GM15510 (cell line): ENCODE results near the gene IFT43.

Experiments
- POLR2A ChIP-seq: IDR thresholded peaks from 3 replicates; pipeline ENCODE4 v1.6.1; 2011; ENCODE audit warnings: borderline replicate concordance; ENCODE audit not compliant: insufficient read length; ENCODE audit errors: extremely low read depth

The IFT43 gene

DNA sequence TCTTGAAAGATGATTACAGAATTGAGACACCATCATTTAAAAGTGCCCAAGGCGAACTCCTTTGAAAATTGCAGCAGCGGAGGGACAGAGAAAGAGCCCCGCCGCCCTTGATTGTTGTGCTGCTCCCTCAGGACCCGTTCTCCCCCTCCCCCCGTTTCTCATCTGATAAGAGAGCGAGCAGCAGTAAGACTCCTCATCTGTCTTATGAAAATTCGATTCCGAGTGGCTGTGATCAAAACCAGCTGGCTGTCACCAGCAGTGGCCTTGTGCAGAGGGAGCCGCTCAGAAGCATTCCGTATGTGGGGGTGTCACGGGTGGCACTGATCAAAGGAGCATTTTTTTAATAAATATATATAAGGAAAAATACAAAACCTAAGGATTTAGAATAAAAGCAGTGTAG is 88.2 kb downstream of the IFT43 start:
- TF ChIP-seq POLR2A = no peak

DNA sequence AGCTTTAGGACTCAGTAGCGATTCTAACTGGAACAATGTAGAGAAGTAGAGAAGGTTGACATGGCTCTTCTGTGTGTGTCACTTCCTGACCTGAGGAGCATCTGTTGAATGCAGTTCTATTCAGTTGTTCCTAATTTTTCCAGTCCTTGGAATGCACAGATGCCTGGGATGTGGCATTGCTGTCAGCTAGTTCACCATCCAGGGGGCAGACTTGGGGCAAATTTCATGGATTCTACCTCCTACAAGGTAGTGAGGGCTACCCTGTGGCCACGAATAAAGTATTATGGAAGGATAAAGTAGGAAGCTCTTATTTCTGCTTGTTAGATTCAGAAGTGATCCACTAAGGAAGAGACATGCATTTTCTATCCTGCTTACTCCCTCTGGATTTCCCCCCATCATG is 91.8 kb downstream of the IFT43 start:
- no peak for TF ChIP-seq POLR2A

DNA sequence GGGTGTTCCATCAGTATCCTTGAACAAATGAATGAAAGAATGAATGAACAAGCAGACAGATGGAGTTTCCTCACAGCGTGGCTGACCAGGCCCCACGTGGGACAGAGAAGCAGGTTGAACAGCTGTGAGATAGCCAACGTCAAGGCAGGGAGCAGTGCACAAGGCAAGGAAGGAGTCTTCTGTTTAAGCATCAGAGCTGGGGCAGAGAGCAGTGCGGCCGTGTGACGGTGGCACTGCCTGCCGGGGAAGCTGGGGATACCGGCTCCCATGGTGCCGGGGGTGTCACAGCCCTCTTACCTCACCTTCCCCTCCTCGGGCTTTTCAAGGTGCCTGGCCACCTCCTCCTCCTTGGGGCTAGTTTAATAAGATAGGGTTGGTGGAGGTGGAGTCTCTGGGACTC is 92.9 kb downstream of the IFT43 start:
- no peak for TF ChIP-seq POLR2A

DNA sequence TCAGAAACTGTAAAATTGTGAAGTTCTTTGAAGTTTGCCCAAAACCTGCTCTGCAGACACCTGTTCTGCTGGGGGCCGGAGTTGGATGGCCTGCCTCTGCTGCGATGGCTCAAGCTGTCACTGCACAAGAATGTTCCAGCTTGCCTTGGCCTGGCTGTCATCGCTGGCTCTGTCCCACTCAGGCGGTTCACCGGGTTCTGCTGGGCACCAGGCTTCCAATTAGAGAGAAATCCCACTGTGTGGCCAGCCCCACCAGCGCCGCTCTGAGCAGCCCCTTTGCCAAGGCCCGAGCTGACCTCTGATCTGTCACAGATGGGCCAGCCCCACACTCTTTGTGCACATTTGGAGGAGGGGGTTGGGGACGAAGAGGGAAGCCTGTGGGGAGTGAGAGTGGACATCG is 94.5 kb downstream of the IFT43 start:
- no peak for TF ChIP-seq POLR2A

DNA sequence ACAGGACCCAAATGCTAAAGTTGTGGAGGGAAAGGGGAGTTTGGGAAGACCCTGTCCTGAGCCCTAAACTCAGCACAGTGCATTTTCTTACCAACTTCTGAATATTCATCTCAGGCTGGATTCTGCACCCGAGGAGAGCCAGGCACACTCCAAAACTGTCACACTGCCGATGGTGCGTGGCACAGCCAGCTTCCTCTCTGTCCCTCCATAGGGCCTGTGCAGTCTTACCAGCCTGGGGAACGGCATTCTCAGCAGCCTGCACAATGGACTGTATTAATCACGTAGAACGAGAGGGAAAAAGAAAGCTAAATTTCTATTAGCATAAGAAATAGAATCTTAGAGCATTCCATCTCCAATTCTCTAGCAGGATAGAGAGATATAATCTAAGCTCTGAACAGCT is 94.9 kb downstream of the IFT43 start:
- TF ChIP-seq POLR2A = no peak

DNA sequence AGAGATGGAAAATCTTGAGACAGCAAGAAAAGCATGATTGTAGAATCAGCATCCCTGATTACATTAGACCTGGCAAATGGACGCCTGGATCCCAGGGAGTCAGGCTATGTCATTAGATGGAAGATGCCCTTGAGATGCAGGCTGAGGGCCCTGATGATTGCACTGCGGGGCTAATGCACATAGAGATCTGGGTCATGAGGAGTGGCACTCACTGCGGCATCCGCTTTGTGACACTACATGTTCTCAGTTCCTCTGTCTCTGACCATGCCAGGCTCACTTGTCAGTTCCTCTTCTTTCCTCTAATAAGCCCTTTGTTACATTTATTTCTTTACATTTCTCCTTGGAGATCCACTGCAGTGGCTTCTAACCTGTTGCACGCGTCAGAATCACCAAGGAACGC is 96.1 kb downstream of the IFT43 start:
- no peak for TF ChIP-seq POLR2A

DNA sequence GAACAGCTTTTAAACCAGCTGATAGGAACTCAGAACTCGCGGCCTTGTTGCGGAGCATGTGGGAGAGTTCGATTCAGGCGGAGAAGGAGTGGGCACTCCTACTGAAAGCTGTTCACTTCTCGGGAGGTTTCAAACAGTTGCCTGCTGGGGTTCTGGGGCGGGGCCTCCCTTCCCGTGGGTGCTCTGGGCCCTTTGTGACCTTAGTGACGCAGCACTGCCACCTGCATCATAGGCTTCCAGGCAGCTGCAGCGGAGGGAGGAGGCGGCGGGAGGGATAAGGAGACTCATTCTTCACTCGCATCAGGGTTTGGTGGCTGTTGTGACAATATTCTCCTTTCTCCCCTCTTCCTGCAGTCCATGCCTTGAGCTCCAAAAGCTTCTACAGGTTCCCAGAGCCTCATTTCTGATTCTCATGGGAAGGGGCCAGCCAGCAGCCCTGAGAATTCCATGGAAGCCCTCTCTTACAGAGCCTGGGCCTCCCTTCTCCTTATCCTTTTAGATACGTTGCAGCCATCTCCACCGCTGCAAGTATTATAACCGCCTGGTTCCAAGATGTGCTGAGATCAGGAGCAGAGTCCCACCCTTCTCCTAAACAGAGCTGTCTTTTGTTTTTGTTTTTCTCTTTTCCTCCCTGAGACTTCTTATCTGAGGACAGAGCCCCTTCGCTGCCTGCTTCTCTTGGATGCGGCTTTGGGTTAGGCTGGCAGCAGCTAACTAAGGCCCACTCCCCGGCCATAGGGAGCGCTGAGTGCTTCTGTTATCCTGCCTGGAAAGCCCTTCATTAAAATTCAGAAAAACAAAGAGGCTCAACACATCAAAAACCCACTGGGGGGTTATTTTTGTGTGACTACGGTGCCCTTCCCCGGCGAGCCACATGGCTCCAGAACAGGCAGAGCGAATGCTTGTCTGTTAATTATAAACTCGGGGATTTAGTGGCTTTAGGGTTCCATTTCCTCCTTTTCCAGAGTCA is 98.5 kb downstream of the IFT43 start:
- no peak for TF ChIP-seq POLR2A

DNA sequence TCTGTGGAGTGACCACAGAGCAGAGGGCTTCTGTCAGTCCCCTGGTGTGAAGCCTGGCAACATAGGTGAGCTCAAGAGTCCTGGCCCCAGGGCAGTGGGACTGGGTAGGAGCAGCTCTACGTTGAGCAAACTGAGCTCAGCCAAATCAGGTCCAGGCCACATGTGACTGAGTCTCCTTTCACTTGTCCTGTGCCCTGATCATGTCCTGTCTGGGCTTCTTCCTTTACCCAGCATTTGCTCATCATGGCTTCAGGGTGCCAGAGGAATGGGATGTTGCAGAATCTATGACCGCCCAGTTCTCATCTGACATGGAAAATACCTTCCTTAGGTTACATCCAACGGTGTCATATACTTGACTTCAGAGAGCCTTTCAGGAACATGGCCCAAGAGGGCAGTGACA is 99.8 kb downstream of the IFT43 start:
- no peak for TF ChIP-seq POLR2A

DNA sequence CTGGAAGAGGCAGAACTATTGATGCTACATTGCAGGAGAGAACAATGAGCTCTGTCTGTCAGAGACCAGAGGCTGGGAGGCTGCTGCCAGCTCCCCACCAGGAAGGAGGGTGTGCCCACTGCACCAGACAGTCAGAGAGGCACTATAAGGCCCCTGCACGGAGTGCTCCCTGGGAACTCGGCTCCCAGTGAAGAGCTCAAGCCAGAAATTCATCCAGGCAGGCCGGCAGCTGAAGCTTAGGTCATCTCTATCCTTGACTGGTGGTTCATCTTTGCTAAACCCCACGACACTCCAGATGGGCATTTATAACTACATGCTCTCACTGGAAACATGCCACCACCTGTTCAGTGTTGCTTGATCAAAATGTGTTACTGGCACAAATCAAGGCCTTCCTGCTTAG is 101.1 kb downstream of the IFT43 start:
- no peak for TF ChIP-seq POLR2A

DNA sequence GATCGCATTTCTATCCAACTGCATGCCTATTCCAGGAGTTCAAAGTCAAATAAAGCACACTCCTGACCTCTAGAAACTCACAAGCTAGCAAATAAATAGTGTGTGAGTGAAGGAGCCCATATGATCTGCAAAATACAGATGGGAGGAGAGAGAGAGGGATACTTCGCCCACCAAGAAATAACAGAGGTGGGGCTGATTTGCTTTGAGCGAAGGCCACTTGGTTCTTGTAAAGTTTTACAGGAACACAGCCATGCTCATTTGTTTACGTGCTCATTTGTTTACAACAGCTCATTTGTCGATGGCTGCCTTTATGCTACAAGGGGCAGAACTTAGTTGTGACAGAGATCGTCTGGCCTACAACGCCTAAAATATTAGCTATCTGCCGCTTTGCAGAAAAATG is 102.8 kb downstream of the IFT43 start:
- no peak for TF ChIP-seq POLR2A

DNA sequence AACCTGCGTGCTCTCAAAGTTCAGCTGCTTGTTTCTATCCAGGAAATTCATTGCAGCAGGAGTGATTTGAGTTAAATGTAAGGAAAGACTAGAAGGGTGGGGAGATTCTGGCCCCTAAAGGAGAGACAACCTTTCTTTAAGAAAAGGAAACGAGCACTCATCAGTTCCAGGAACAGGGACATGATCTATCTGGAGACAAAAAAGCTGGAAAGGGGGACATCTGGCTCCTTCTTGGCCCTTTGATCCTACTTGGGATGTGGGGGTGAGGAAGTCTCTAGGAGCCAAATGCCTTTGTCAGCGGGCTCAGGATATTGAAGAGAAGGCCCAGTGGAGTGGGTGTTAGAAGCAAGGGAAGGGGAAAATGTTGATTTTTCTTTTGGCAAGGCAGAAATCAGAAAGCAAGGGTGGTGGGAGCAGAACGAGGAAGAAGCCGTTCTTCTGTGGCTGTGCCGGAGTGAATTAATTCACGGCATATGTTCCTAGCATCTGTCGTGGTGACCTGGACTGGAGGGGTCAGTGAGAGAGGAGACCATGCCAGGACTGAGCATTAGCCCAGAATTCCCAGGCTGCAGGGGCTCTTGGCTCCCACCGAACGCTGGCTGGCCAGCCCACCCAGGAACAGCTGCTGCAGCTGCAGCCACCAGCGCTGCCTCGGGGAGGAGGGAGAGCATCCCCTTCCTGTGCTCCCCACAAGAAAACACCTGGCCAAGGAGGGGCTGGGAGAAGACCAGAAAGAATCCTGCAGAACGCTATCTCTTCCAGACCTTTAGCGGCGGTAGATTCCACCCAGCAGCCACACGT is 103.4 kb downstream of the IFT43 start:
- TF ChIP-seq POLR2A = no peak

DNA sequence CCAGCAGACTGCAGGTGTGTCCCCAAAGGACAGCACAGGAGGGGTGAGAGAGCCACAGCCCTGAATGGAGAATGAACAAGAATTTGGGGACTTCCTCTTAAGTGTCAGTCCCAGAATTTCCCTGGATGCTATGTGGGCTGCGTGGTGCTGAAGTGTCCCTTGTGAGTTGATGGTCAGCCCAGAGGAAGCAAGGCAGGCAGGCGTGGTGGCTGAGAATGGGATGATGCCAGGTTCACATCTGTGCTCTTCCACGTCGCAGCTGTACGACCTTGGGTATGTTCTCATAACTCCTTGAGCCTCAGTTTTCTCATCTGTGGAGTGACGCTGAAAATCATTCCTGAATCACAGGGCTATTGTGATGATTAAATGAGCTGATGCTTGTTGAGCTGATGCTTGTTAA is 104.0 kb downstream of the IFT43 start:
- TF ChIP-seq POLR2A = no peak

DNA sequence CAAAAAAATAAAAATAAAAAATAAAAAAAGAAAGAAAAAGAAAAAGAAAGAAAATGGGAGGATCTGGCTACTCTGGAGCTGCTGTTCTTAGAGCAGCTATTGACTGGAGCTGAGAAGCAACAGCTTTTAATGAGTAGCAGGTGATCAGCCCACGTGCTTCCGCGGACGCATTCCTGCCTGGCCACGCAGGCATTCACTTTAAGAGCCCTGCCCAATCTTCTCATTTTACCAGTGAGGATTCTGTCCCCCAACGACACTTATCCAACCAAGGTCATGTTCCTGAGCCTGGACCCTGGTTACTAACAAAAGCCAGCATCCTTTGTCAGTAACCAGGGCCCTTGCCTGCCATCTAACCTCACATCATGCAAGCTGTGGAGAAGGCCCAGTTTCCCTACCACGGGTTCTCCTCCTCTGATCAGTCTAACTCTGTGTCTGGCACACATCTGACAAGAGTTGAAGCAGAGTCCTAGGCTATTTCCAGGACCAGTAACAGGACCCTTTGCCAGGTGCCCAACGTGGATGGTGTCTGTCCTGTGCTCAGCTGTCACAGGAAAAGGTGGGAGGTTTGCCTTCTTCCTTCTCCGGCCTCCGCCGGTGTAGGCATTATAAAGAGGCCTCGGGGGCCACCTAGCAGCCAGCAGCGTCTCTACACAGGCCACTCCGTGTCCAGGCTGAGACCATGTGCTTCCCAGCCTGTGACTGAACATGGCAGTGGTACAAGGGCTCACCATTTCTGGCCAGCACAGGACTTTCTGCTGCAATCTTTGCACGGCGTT is 105.2 kb downstream of the IFT43 start:
- no peak for TF ChIP-seq POLR2A

DNA sequence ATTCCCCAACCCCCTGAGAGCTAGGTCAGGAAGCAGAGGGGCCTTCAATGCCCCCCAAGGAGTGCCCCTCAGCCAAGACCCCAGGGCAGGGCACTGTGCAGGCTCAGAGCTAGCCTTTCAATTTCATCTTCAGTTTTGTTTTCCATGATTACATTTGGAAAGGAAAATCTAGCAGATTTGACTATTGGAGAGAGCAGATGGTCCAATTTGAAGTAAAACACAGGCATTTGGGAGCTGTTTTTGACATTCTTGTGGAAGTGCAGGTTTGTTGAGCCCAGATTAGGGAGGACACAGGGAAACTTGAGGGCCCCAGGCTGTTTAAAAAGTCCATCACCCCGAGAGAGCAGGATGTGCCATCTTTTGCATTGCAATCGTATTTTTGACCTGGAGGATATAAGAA is 107.5 kb downstream of the IFT43 start:
- no peak for TF ChIP-seq POLR2A

DNA sequence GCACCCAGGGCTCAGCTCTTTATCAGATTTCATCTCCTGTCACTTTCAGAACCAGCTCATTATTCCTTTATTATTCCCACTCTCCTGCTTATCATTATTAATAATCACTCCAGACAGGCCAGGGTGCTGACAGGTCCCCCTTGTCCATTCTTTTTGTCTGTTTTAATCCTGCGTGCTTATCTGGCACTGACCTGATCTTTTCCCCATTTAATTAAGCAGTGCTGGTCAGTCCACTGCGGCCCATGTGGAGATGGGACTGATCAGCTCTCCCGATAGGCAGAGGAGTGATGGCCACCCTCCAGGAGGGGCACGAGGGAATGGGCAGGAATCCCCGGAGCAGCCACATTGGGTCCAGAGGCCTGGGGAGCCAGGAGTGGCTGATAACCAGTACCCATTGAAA is 110.7 kb downstream of the IFT43 start:
- TF ChIP-seq POLR2A = no peak
